Parathyroid adenoma (tissue), 2 donors: ENCODE measurements around the gene GPATCH3.

Source experiments
- H2AFZ ChIP-seq: fragments of 300-600 bp; sonication (generic); one replicate; pipeline ENCODE4 v1.7.0; 2017; ENCODE audit warnings: antibody characterized with exemption, mild to moderate bottlenecking
- H3K27ac ChIP-seq: fragments of 300-600 bp; sonication (generic); one replicate; pipeline ENCODE4 v1.7.0; 2017
- H3K27me3 ChIP-seq: fragments of 300-600 bp; sonication (generic); one replicate; pipeline ENCODE4 v1.7.0; 2017; ENCODE audit warnings: low read length; ENCODE audit not compliant: control insufficient read depth, insufficient read depth
- H3K36me3 ChIP-seq: fragments of 300-600 bp; sonication (generic); one replicate; pipeline ENCODE4 v1.7.0; 2017; ENCODE audit warnings: low read length; ENCODE audit not compliant: control insufficient read depth, insufficient read depth
- H3K4me1 ChIP-seq: fragments of 300-600 bp; sonication (generic); one replicate; pipeline ENCODE4 v1.7.0; 2017; ENCODE audit warnings: control low read depth
- H3K4me2 ChIP-seq: fragments of 300-600 bp; sonication (generic); one replicate; pipeline ENCODE4 v1.7.0; 2017; ENCODE audit warnings: low read length
- H3K4me3 ChIP-seq: fragments of 300-600 bp; sonication (generic); one replicate; pipeline ENCODE4 v1.7.0; 2017; ENCODE audit warnings: low read depth, low read length
- H3K79me2 ChIP-seq: fragments of 300-600 bp; sonication (generic); one replicate; pipeline ENCODE4 v1.7.0; 2017; ENCODE audit warnings: control low read depth
- H3K9ac ChIP-seq: fragments of 300-600 bp; sonication (generic); one replicate; pipeline ENCODE4 v1.7.0; 2017; ENCODE audit warnings: mild to moderate bottlenecking
- H3K9me3 ChIP-seq: fragments of 300-600 bp; sonication (generic); one replicate; pipeline ENCODE4 v1.7.0; 2017; ENCODE audit warnings: low read length; ENCODE audit not compliant: control insufficient read depth
- CTCF ChIP-seq: fragments of 300-600 bp; sonication (generic); IDR thresholded peaks from one replicate; pipeline ENCODE4 v1.7.0; 2017; ENCODE audit warnings: antibody characterized with exemption, mild to moderate bottlenecking
- donor health status: primary hyperparathyroidism.

Gene GPATCH3

GRCh38 chr1:26862781-26863684 lies 37.2 kb downstream of the GPATCH3 start, which contains the start of gene SFN:
Gene SFN (plus strand): TSS chr1:26863149. CDS start chr1:26863213, 64 bp downstream.
- Histone ChIP-seq H3K36me3 (no peaks in the 10 kb centered on the region), H3K9me3 (no peaks in the 10 kb centered on the region), H3K4me2 (no peak within 1 kb of the TSS), H3K27ac (no peak within 1 kb of the TSS), H3K9ac (no peak within 1 kb of the TSS), H3K27me3 (no peaks in the 10 kb centered on the region), H3K4me1 (no peaks in the 10 kb centered on the region), H2AFZ (no peak within 1 kb of the TSS), H3K4me3 (no peak within 1 kb of the TSS), H3K79me2 (no peaks in the 10 kb centered on the region)
- TF ChIP-seq CTCF: no peak

GRCh38 chr1:26861889-26862378 lies 38.3 kb downstream of the GPATCH3 start:
- Histone ChIP-seq H3K27me3 (no peaks in the 10 kb centered on the region), H3K9me3 (no peaks in the 10 kb centered on the region), H3K9ac (no peak overlapping the region), H3K79me2 (no peaks in the 10 kb centered on the region), H3K27ac (no peak overlapping the region), H3K4me1 (no peaks in the 10 kb centered on the region), H3K36me3 (no peaks in the 10 kb centered on the region), H3K4me3 (no peak overlapping the region), H3K4me2 (no peak overlapping the region), H2AFZ (no peak overlapping the region)
- no peak for TF ChIP-seq CTCF

- H3K27me3 ChIP-seq: no peaks in the 10 kb centered on the region
- H3K4me2 ChIP-seq: no peak overlapping the region
- H3K4me3 ChIP-seq: no peak overlapping the region
- H3K36me3 ChIP-seq: no peaks in the 10 kb centered on the region
- no peak for TF ChIP-seq CTCF
- no peak overlapping the region for H3K9ac ChIP-seq
- H3K9me3 ChIP-seq: no peaks in the 10 kb centered on the region
- H3K4me1 ChIP-seq: no peaks in the 10 kb centered on the region
- H3K79me2 ChIP-seq: no peaks in the 10 kb centered on the region
- H3K27ac ChIP-seq: no peak overlapping the region
- H2AFZ ChIP-seq: no peak overlapping the region
Observed at GRCh38 chr1:26861286-26861701, 39.0 kb downstream of the GPATCH3 start.

GRCh38 chr1:26858891-26859640 lies 41.2 kb downstream of the GPATCH3 start:
- H3K9me3 ChIP-seq: no peaks in the 10 kb centered on the region
- TF ChIP-seq CTCF: no peak
- H3K4me1 ChIP-seq: no peaks in the 10 kb centered on the region
- H3K79me2 ChIP-seq: no peaks in the 10 kb centered on the region
- no peak overlapping the region for H3K27ac ChIP-seq
- no peak overlapping the region for H3K4me3 ChIP-seq
- H3K9ac ChIP-seq: no peak overlapping the region
- no peaks in the 10 kb centered on the region for H3K27me3 ChIP-seq
- H3K36me3 ChIP-seq: no peaks in the 10 kb centered on the region
- H3K4me2 ChIP-seq: no peak overlapping the region
- H2AFZ ChIP-seq: no peak overlapping the region
